Gastrocnemius medialis (tissue), 4 donors: ENCODE measurements around the gene TCP10L. TPM values are rescaled to one million over a fixed set of nuclear protein-coding genes. Genes with fewer than 3 reads are reported as not detected.
"Not testable (repeated sequence)": the region's sequence is repeated elsewhere in the genome, so short reads cannot be mapped to it uniquely, and the experiment has no call there.

Experiments
- ATAC-seq, 2 donors: fragments of 150-250 bp; one replicate each; pipeline ENCODE4 v1.9.1; 2016
- DNase-seq, 2 donors: peaks; one replicate each; pipeline ENCODE4 v3.0.0-alpha.2; 2019
- H3K27ac ChIP-seq, 4 donors: fragments of 200-600 bp; sonication (generic); 1 replicate in 1 of 4; 2 replicates in 3 of 4; pipeline ENCODE4 v1.5.1; 2016 to 2018; ENCODE audit warnings: mild to moderate bottlenecking in 2 of 4, moderate library complexity in 1 of 4
- H3K27me3 ChIP-seq, 3 donors: fragments of 200-600 bp; sonication (generic) in 2 of 3; 1 replicate in 1 of 3; 2 replicates in 2 of 3; pipeline versions ENCODE4 v1.5.1 to v1.6.0; 2016 to 2019; ENCODE audit warnings: mild to moderate bottlenecking in 1 of 3, moderate library complexity in 1 of 3
- H3K36me3 ChIP-seq, 2 donors: fragments of 200-600 bp; sonication (generic) in 1 of 2; one replicate each; pipeline ENCODE4 v1.5.1; 2017 to 2018
- H3K4me1 ChIP-seq, 2 donors: fragments of 200-600 bp; sonication (generic) in 1 of 2; one replicate each; pipeline ENCODE4 v1.5.1; 2016 to 2017; ENCODE audit warnings: mild to moderate bottlenecking in 2 of 2
- H3K4me3 ChIP-seq, 4 donors: fragments of 200-600 bp; sonication (generic) in 3 of 4; 1 replicate in 1 of 4; 2 replicates in 3 of 4; pipeline ENCODE4 v1.5.1; 2016 to 2019; ENCODE audit warnings: mild to moderate bottlenecking in 2 of 4
- H3K9me3 ChIP-seq, 3 donors: fragments of 200-600 bp; sonication (generic) in 2 of 3; 1 replicate in 1 of 3; 2 replicates in 2 of 3; pipeline ENCODE4 v1.5.1; 2016 to 2019
- POLR2A ChIP-seq, 2 donors: fragments of 450-650 bp; IDR thresholded peaks; one replicate each; pipeline ENCODE4 v1.6.1; 2017; ENCODE audit warnings: antibody characterized with exemption in 2 of 2, mild to moderate bottlenecking in 2 of 2, moderate library complexity in 2 of 2
- in situ Hi-C, 4 donors: fragments of 200-750 bp; cut with MboI; loops; one replicate each; pipeline versions ENCODE4 v1.15.0 to v1.8.0; 2017; ENCODE audit warnings: low sequenced_read_pairs in 4 of 4
- intact Hi-C: fragments of 100-400 bp; cut with DNase I; formaldehyde crosslinking; loops from one replicate; pipeline ENCODE4 v1.15.1; 2023; ENCODE audit warnings: low total_unique reads
- total RNA-seq, 4 donors: library from RNA; depleted of rRNA; stranded (reverse); fragments of >200 nt; gene quantifications; one replicate each; pipeline versions ENCODE4 v1.1.0 to v1.2.3, GENCODE V29; 2016
- TF ChIP-seq, protein P1 (sequence below), 5 experiments: fragments of 450-650 bp in 3 of 5; fragments of 200-600 bp in 2 of 5; sonication (generic) in 2 of 5; IDR thresholded peaks in 4 of 5; conservative IDR thresholded peaks in 1 of 5; 1 replicate in 4 of 5; 2 replicates in 1 of 5; pipeline ENCODE4 v1.5.1; 2016 to 2019; ENCODE audit warnings: antibody characterized with exemption in 5 of 5, mild to moderate bottlenecking in 3 of 5, moderate library complexity in 3 of 5

TCP10L gene
- total RNA-seq, 4 donors from 2014 or later, result 0.19 to 0.36 (median 0.33) TPM

DNA sequence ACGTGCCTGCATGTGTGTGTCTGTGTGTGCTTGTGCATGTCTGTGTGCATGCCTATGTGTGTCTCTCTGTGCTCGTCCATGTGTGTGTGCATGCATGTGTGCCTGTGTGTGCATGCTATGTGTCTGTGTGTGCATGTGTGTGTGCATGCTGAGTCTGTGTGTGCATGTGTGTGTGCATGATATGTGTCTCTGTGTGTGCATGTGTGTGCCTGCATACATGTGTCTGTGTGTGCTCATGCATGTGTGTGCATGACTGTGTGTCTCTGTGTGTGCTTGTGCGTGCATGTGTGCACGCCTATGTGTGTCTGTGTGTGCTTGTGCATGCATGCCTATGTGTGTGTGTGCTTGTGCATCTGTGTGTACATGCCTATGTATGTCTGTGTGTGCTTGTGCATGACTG lies 52.3 kb downstream of the TCP10L start:
- intact Hi-C loops, result no loop called here
- no peaks in the 10 kb centered on the region for H3K9me3 ChIP-seq
- in situ Hi-C loops, result no loop called here
- ATAC-seq (no peak), DNase-seq (no peak)
- TF ChIP-seq, protein P1, sequence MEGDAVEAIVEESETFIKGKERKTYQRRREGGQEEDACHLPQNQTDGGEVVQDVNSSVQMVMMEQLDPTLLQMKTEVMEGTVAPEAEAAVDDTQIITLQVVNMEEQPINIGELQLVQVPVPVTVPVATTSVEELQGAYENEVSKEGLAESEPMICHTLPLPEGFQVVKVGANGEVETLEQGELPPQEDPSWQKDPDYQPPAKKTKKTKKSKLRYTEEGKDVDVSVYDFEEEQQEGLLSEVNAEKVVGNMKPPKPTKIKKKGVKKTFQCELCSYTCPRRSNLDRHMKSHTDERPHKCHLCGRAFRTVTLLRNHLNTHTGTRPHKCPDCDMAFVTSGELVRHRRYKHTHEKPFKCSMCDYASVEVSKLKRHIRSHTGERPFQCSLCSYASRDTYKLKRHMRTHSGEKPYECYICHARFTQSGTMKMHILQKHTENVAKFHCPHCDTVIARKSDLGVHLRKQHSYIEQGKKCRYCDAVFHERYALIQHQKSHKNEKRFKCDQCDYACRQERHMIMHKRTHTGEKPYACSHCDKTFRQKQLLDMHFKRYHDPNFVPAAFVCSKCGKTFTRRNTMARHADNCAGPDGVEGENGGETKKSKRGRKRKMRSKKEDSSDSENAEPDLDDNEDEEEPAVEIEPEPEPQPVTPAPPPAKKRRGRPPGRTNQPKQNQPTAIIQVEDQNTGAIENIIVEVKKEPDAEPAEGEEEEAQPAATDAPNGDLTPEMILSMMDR (IDR thresholded peaks at IDR 0.05 in 4 of 5, conservative IDR thresholded peaks at IDR 0.05 in 1 of 5), result no peak
- no peak for TF ChIP-seq POLR2A (IDR thresholded peaks at IDR 0.05)
- H3K27me3 ChIP-seq, result no peaks in the 10 kb centered on the region
- no peaks in the 10 kb centered on the region for H3K4me1 ChIP-seq
- no peak overlapping the region for H3K27ac ChIP-seq
- no peak overlapping the region for H3K4me3 ChIP-seq
- no peaks in the 10 kb centered on the region for H3K36me3 ChIP-seq

DNA sequence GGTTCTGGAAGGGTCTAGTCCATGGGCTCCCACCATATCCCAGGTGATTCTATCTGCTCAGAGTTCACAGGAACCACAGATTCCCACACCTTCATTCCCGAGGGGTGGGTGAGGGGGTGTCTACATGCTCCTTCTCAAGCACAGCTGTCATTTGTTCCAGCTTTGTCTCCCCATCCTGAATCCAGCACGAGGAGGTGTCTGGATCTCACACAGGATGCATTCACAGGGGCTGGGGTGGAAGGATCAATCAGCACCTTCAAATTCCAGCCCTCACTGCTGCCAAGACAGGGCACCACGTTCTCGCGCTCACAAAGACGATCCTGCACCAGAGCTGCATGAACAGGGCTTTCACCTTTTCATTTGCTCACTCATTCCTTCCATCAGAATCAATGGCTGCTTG lies 52.7 kb downstream of the TCP10L start:
- Histone ChIP-seq H3K27me3 (no peaks in the 10 kb centered on the region), H3K4me1 (no peaks in the 10 kb centered on the region), H3K9me3 (no peaks in the 10 kb centered on the region), H3K36me3 (no peaks in the 10 kb centered on the region), H3K4me3 (no peak overlapping the region), H3K27ac (no peak overlapping the region)
- TF ChIP-seq, protein P1 (IDR thresholded peaks at IDR 0.05 in 4 of 5, conservative IDR thresholded peaks at IDR 0.05 in 1 of 5), result no peak
- TF ChIP-seq POLR2A (IDR thresholded peaks at IDR 0.05), result no peak
- in situ Hi-C loops (no loop called here), intact Hi-C loops (no loop called here)
- no peak for DNase-seq
- no peak for ATAC-seq

GRCh38 chr21:32531561-32531960 lies 53.8 kb downstream of the TCP10L start:
- H3K36me3 ChIP-seq, H3K4me1 ChIP-seq, H3K4me3 ChIP-seq, DNase-seq, intact Hi-C loops, ATAC-seq, H3K9me3 ChIP-seq, H3K27me3 ChIP-seq, H3K27ac ChIP-seq, in situ Hi-C loops: not testable (repeated sequence)

- intact Hi-C loops, in situ Hi-C loops, H3K4me3 ChIP-seq, H3K9me3 ChIP-seq, H3K4me1 ChIP-seq, ATAC-seq, H3K27ac ChIP-seq, H3K27me3 ChIP-seq, DNase-seq, H3K36me3 ChIP-seq: not testable (repeated sequence)
These were observed 54.5 kb downstream of the TCP10L start for GRCh38 chr21:32530809-32531208.

DNA sequence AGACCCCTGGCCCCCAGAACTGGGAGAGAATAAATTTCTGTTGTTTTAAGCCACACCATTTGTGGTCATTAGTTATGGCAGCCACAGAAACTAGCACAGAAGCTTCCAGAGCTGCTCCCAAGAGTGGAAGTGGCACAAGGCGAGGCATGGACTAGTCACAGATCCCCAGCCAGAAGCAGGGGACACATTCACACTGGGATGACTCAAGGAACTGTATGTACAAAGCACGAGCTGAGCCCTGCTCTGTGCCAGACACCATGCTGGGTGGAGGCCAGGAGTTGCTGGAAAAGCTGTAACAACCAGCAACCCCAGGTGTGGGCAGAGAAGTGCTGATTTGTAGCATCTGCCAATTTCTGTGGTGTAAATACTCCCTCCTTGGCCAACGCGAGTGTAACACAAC lies 55.6 kb downstream of the TCP10L start:
- in situ Hi-C loops (no loop called here), intact Hi-C loops (no loop called here)
- no peak overlapping the region for H3K4me3 ChIP-seq
- H3K36me3 ChIP-seq, result no peaks in the 10 kb centered on the region
- no peaks in the 10 kb centered on the region for H3K9me3 ChIP-seq
- DNase-seq (no peak), ATAC-seq (no peak)
- H3K27ac ChIP-seq, result no peak overlapping the region
- TF ChIP-seq POLR2A (IDR thresholded peaks at IDR 0.05), result no peak
- TF ChIP-seq, protein P1 (IDR thresholded peaks at IDR 0.05 in 4 of 5, conservative IDR thresholded peaks at IDR 0.05 in 1 of 5), result no peak
- no peaks in the 10 kb centered on the region for H3K4me1 ChIP-seq
- H3K27me3 ChIP-seq, result no peaks in the 10 kb centered on the region

- H3K4me3 ChIP-seq, result no peak overlapping the region
- H3K9me3 ChIP-seq, result no peaks in the 10 kb centered on the region
- H3K36me3 ChIP-seq, result no peaks in the 10 kb centered on the region
- ATAC-seq, result no peak
- H3K27ac ChIP-seq, result peak overlapping the region; percentile 47 to 75 (median 70)
- in situ Hi-C loops (no loop called here), intact Hi-C loops (no loop called here)
- no peak for DNase-seq
- TF ChIP-seq POLR2A (IDR thresholded peaks at IDR 0.05), result no peak
- TF ChIP-seq, protein P1 (IDR thresholded peaks at IDR 0.05 in 4 of 5, conservative IDR thresholded peaks at IDR 0.05 in 1 of 5), result no peak
- no peaks in the 10 kb centered on the region for H3K27me3 ChIP-seq
- peaks cover 0 to 16% of the 10 kb centered on the region in 2 donors for H3K4me1 ChIP-seq
These were observed 60.0 kb downstream of the TCP10L start for GRCh38 chr21:32525282-32525681.
